OCI-LY1 (cell line): ENCODE data around the gene BCL10.
A peak's percentile ranks its signal among the peaks of the same experiment; 100 is the strongest.

Experiments
- H2AFZ ChIP-seq: fragments of 200-600 bp; sonication (generic), shearing (Covaris generic); 2 replicates; pipeline ENCODE4 v1.6.0; 2014; ENCODE audit warnings: antibody characterized with exemption, mild to moderate bottlenecking, low read length
- H3F3A ChIP-seq: fragments of 200-600 bp; sonication (generic), shearing (Covaris generic); 2 replicates; pipeline ENCODE4 v1.6.0; 2014; ENCODE audit warnings: mild to moderate bottlenecking, antibody characterized with exemption, low read length, moderate library complexity; ENCODE audit not compliant: insufficient read depth
- H3K27ac ChIP-seq: fragments of 200-600 bp; sonication (generic); 2 replicates; pipeline ENCODE4 v1.5.1; 2014; ENCODE audit warnings: low read length, mixed run types, mild to moderate bottlenecking, low read depth; ENCODE audit not compliant: poor library complexity, severe bottlenecking
- H3K27me3 ChIP-seq: fragments of 200-600 bp; sonication (generic); 2 replicates; pipeline ENCODE4 v1.6.0; 2014; ENCODE audit warnings: antibody characterized with exemption, mild to moderate bottlenecking, low read length, moderate library complexity; ENCODE audit not compliant: insufficient read depth
- H3K36me3 ChIP-seq: fragments of 200-600 bp; sonication (generic); 2 replicates; pipeline ENCODE4 v1.6.1; 2014; ENCODE audit warnings: mild to moderate bottlenecking, antibody characterized with exemption, low read length, moderate library complexity, mixed read lengths; ENCODE audit not compliant: insufficient read depth
- H3K4me1 ChIP-seq: fragments of 200-600 bp; sonication (generic); 2 replicates; pipeline ENCODE4 v1.5.1; 2014; ENCODE audit warnings: mild to moderate bottlenecking, low read length, moderate library complexity; ENCODE audit not compliant: insufficient read depth, severe bottlenecking
- H3K4me2 ChIP-seq: fragments of 200-600 bp; sonication (generic), shearing (Covaris generic); 2 replicates; pipeline ENCODE4 v1.6.1; 2014; ENCODE audit warnings: low read length
- H3K4me3 ChIP-seq: fragments of 200-600 bp; sonication (generic); 2 replicates; pipeline ENCODE4 v1.5.1; 2014; ENCODE audit warnings: low read length, low read depth, mild to moderate bottlenecking, mixed read lengths; ENCODE audit not compliant: poor library complexity, severe bottlenecking
- H3K79me2 ChIP-seq: fragments of 200-600 bp; shearing (Covaris generic); 2 replicates; pipeline ENCODE4 v1.6.1; 2016; ENCODE audit warnings: mixed run types, low read length, mixed read lengths; ENCODE audit not compliant: insufficient read depth
- H3K9ac ChIP-seq: fragments of 200-600 bp; sonication (generic), shearing (Covaris generic); 2 replicates; pipeline ENCODE4 v1.6.1; 2014; ENCODE audit warnings: mild to moderate bottlenecking, low read length, mixed read lengths
- H3K9me2 ChIP-seq: fragments of 200-600 bp; sonication (generic), shearing (Covaris generic); 2 replicates; pipeline ENCODE4 v1.6.1; 2014; ENCODE audit warnings: low read depth, mild to moderate bottlenecking, low read length, mixed read lengths
- H3K9me3 ChIP-seq: fragments of 200-600 bp; shearing (Covaris generic); 2 replicates; pipeline ENCODE4 v1.6.1; 2014; ENCODE audit warnings: low read length, mixed read lengths
- H4K20me1 ChIP-seq: fragments of 200-600 bp; sonication (generic), shearing (Covaris generic); 2 replicates; pipeline ENCODE4 v1.6.0; 2016; ENCODE audit warnings: mild to moderate bottlenecking, low read length; ENCODE audit not compliant: insufficient read depth
- CTCF ChIP-seq: fragments of 200-600 bp; sonication (generic), shearing (Covaris generic); IDR thresholded peaks from 2 replicates; pipeline ENCODE4 v1.5.1; 2017; ENCODE audit warnings: mild to moderate bottlenecking, antibody characterized with exemption, low read length, moderate library complexity, mixed read lengths
- EZH2 ChIP-seq: fragments of 200-600 bp; sonication (generic), shearing (Covaris generic); IDR thresholded peaks from 2 replicates; pipeline ENCODE4 v1.8.0; 2017; ENCODE audit warnings: borderline replicate concordance, mixed run types, mild to moderate bottlenecking, antibody characterized with exemption, low read length, moderate library complexity, mixed read lengths

Gene BCL10

GRCh38 chr1:85277802-85278201 lies 1.4 kb upstream of the BCL10 start:
- no peak overlapping the region for H3K27ac ChIP-seq
- H3K9me3 ChIP-seq: no peaks in the 10 kb centered on the region
- no peaks in the 10 kb centered on the region for H3K9me2 ChIP-seq
- H4K20me1 ChIP-seq: no peaks in the 10 kb centered on the region
- peaks cover 24% of the 10 kb centered on the region for H3K4me1 ChIP-seq
- H3K4me3 ChIP-seq: no peak overlapping the region
- no peaks in the 10 kb centered on the region for H3F3A ChIP-seq
- H2AFZ ChIP-seq: no peak overlapping the region
- H3K27me3 ChIP-seq: no peaks in the 10 kb centered on the region
- peaks cover 8% of the 10 kb centered on the region for H3K36me3 ChIP-seq
- peaks cover 32% of the 10 kb centered on the region for H3K79me2 ChIP-seq
- H3K4me2 ChIP-seq: no peak overlapping the region
- H3K9ac ChIP-seq: no peak overlapping the region
- TF ChIP-seq CTCF (no peak), EZH2 (no peak)

GRCh38 chr1:85276978-85277639 lies 677 bp upstream of the BCL10 start:
- Histone ChIP-seq H3K4me1 (peaks cover 24% of the 10 kb centered on the region), H3K4me3 (peak overlapping the region; percentile 85), H3K79me2 (peaks cover 36% of the 10 kb centered on the region), H2AFZ (peak overlapping the region; percentile 1; the same call in 1 of the 2 replicates), H4K20me1 (no peaks in the 10 kb centered on the region), H3K36me3 (peaks cover 11% of the 10 kb centered on the region), H3K27me3 (no peaks in the 10 kb centered on the region), H3F3A (no peaks in the 10 kb centered on the region), H3K9me3 (no peaks in the 10 kb centered on the region), H3K4me2 (peak overlapping the region; percentile 81), H3K9ac (peak overlapping the region; percentile 54; the same call in 1 of the 2 replicates), H3K9me2 (no peaks in the 10 kb centered on the region), H3K27ac (peak overlapping the region; percentile 11)
- TF ChIP-seq CTCF: no peak
- TF ChIP-seq EZH2: no peak

- no peaks in the 10 kb centered on the region for H3K9me3 ChIP-seq
- no peaks in the 10 kb centered on the region for H3F3A ChIP-seq
- TF ChIP-seq EZH2 (no peak), CTCF (no peak)
- H3K9me2 ChIP-seq: no peaks in the 10 kb centered on the region
- H2AFZ ChIP-seq: no peak overlapping the region
- H3K4me3 ChIP-seq: peak overlapping the region; percentile 85
- peak overlapping the region; percentile 83 for H3K27ac ChIP-seq
- peaks cover 21% of the 10 kb centered on the region for H3K36me3 ChIP-seq
- H3K27me3 ChIP-seq: no peaks in the 10 kb centered on the region
- H4K20me1 ChIP-seq: no peaks in the 10 kb centered on the region
- H3K4me2 ChIP-seq: peak overlapping the region; percentile 89
- peak overlapping the region; percentile 81 for H3K9ac ChIP-seq
- H3K79me2 ChIP-seq: peaks cover 36% of the 10 kb centered on the region
- H3K4me1 ChIP-seq: peaks cover 24% of the 10 kb centered on the region
These were observed 674 bp downstream of the BCL10 start for GRCh38 chr1:85275701-85276214.
